GM12878 (cell line): ENCODE measurements around the gene GAREM1. TPM values are rescaled to one million over a fixed set of nuclear protein-coding genes. Genes with fewer than 3 reads are reported as not detected.

Experiments used
- ATAC-seq: fragments of 200-7000 bp; cut with Tn5 transposase; 3 replicates; pipeline ENCODE4 v1.9.1; 2020; ENCODE audit warnings: mild to moderate bottlenecking, moderate library complexity
- BruUV-seq: library from RNA; stranded (reverse); fragments of 400-500 nt; replicated peaks from 2 replicates; lab custom pipeline; 2021; lab: Mats Ljungman, UMichigan
- CTCF ChIA-PET: fragments of 300-600 bp; sonication (Branson Sonifier 250); formaldehyde crosslinking; extraction: SDS; loops from one replicate; lab custom pipeline; 2021; ENCODE audit warnings: inconsistent platforms; lab: Yijun Ruan, JAX
- POLR2A ChIA-PET: fragments of 350-600 bp; formaldehyde crosslinking; extraction: SDS; loops from one replicate; lab custom pipeline; 2021; ENCODE audit warnings: inconsistent platforms; lab: Charles Lee
- RAD21 ChIA-PET: fragments of 300-600 bp; sonication (Branson Sonifier 250); formaldehyde crosslinking; loops from one replicate; lab custom pipeline; 2023; ENCODE audit warnings: antibody characterized with exemption; ENCODE audit not compliant: unreplicated experiment; lab: Charles Lee
- SMC1A ChIA-PET: fragments of 300-600 bp; sonication (Branson Sonifier 250); formaldehyde crosslinking; loops from one replicate; lab custom pipeline; 2023; ENCODE audit not compliant: unreplicated experiment, uncharacterized antibody; lab: Charles Lee
- DNase-seq: peaks from one replicate; pipeline ENCODE4 v3.0.0-alpha.2; 2011; ENCODE audit warnings: low read depth, low spot score
- FAIRE-seq: peaks from 3 replicates; lab custom pipeline; 2011; peaks lifted over from hg19 to GRCh38; lab: Jason Lieb, UNC
- H2AFZ ChIP-seq: 2 replicates; pipeline ENCODE4 v1.6.0; 2011; ENCODE audit warnings: low read depth, low read length, control low read depth; ENCODE audit not compliant: control insufficient read depth
- H3K27ac ChIP-seq: 2 replicates; pipeline ENCODE4 v1.5.1; 2011; ENCODE audit warnings: control low read depth; ENCODE audit not compliant: control insufficient read depth, insufficient read depth
- H3K27me3 ChIP-seq, 2 experiments: replicated peaks in 1 of 2; 2 replicates each; pipeline versions ENCODE4 v1.6.0 to v1.6.1; 2011; ENCODE audit warnings: low read length in 1 of 2; ENCODE audit not compliant: control insufficient read depth in 2 of 2, insufficient read depth in 2 of 2
- H3K36me3 ChIP-seq, 2 experiments: 2 replicates each; pipeline ENCODE4 v1.5.1; 2011; ENCODE audit warnings: low read length in 1 of 2; ENCODE audit not compliant: control insufficient read depth in 2 of 2, insufficient read depth in 2 of 2
- H3K4me1 ChIP-seq: 2 replicates; pipeline ENCODE4 v1.6.1; 2011; ENCODE audit warnings: mild to moderate bottlenecking, low read length, moderate library complexity, mixed read lengths; ENCODE audit not compliant: control insufficient read depth, insufficient read depth
- H3K4me2 ChIP-seq: 2 replicates; pipeline ENCODE4 v1.6.0; 2011; ENCODE audit warnings: control low read depth; ENCODE audit not compliant: control insufficient read depth, insufficient read depth
- H3K4me3 ChIP-seq: fragments of 200-600 bp; sonication (generic); 2 replicates; pipeline ENCODE4 v1.5.1; 2016
- H3K79me2 ChIP-seq: 2 replicates; pipeline ENCODE4 v1.6.0; 2011; ENCODE audit warnings: low read length; ENCODE audit not compliant: control insufficient read depth, insufficient read depth
- H3K9ac ChIP-seq: 2 replicates; pipeline ENCODE4 v1.8.0; 2011; ENCODE audit warnings: low read length, control low read depth, mixed read lengths; ENCODE audit not compliant: control insufficient read depth, insufficient read depth
- H3K9me3 ChIP-seq: replicated peaks from 3 replicates; pipeline ENCODE4 v1.5.1; 2011; ENCODE audit warnings: mild to moderate bottlenecking, low read length; ENCODE audit not compliant: control insufficient read depth, insufficient read depth
- H4K20me1 ChIP-seq: 2 replicates; pipeline ENCODE4 v1.6.0; 2011; ENCODE audit not compliant: control insufficient read depth, insufficient read depth
- ATF3 ChIP-seq: IDR thresholded peaks from 2 replicates; pipeline ENCODE4 v1.6.1; 2011; ENCODE audit warnings: low read depth, mild to moderate bottlenecking, low read length, moderate library complexity, borderline replicate concordance; ENCODE audit errors: extremely low read depth
- BHLHE40 ChIP-seq, 2 experiments: fragments of 450-650 bp in 1 of 2; IDR thresholded peaks; 2 replicates each; pipeline ENCODE4 v1.6.1; 2011 to 2017; ENCODE audit warnings: low read depth in 2 of 2, borderline replicate concordance in 1 of 2, improper control_type of control experiment in 1 of 2, low read length in 1 of 2, mild to moderate bottlenecking in 1 of 2
- CREB1 ChIP-seq: IDR thresholded peaks from 2 replicates; pipeline ENCODE4 v1.6.1; 2012; ENCODE audit warnings: low read depth, mild to moderate bottlenecking, inconsistent platforms
- CREM ChIP-seq: IDR thresholded peaks from 2 replicates; pipeline ENCODE4 v1.6.1; 2014; ENCODE audit warnings: antibody characterized with exemption, low read depth
- FOXM1 ChIP-seq: IDR thresholded peaks from 2 replicates; pipeline ENCODE4 v1.6.1; 2012; ENCODE audit warnings: low read depth, mild to moderate bottlenecking, inconsistent platforms, low read length, moderate library complexity
- RCOR1 ChIP-seq: conservative IDR thresholded peaks from 2 replicates; pipeline ENCODE4 v1.6.1; 2012; ENCODE audit warnings: low read depth, low read length, improper control_type of control experiment
- TBL1XR1 ChIP-seq: IDR thresholded peaks from 2 replicates; pipeline ENCODE4 v1.6.1; 2012; ENCODE audit warnings: low read depth, low read length, improper control_type of control experiment
- ZBTB33 ChIP-seq: fragments of 450-650 bp; IDR thresholded peaks from 2 replicates; pipeline ENCODE4 v1.6.1; 2017; ENCODE audit warnings: mild to moderate bottlenecking
- ZBTB40 ChIP-seq: fragments of 450-650 bp; IDR thresholded peaks from 2 replicates; pipeline ENCODE4 v1.6.1; 2016; ENCODE audit warnings: mild to moderate bottlenecking, moderate library complexity, borderline replicate concordance
- ZNF592 ChIP-seq: fragments of 450-650 bp; IDR thresholded peaks from 2 replicates; pipeline ENCODE4 v1.6.1; 2017; ENCODE audit warnings: mild to moderate bottlenecking, moderate library complexity
- ZZZ3 ChIP-seq: IDR thresholded peaks from 2 replicates; pipeline ENCODE4 v1.6.1; 2011; ENCODE audit warnings: low read depth; ENCODE audit not compliant: control insufficient read depth, insufficient read length
- WGBS: methylation state at CpG from one replicate; pipeline ENCODE4 v1.1.6; 2016; ENCODE audit warnings: low lambda C conversion rate; ENCODE audit not compliant: insufficient replicate concordance, insufficient coverage; ENCODE audit errors: missing lambda C conversion rate; 5-methylcytosine and 5-hydroxymethylcytosine counted together
- in situ Hi-C: fragments of 300-500 bp; cut with MboI; formaldehyde crosslinking; loops from 9 replicates; pipeline ENCODE4 v1.14.3; 2018; ENCODE audit warnings: mixed read lengths
- intact Hi-C: fragments of 100-400 bp; cut with micrococcal nuclease; formaldehyde crosslinking; loops from one replicate; pipeline ENCODE4 v1.14.2; 2022; ENCODE audit not compliant: unreplicated experiment
- polyA plus RNA-seq, 11 experiments: library from polyadenylated mRNA; depleted of rRNA in 4 of 11; unstranded in 6 of 11; stranded (reverse) in 5 of 11; fragments of >200 nt; fragmentation: Nextera tagmentation in 4 of 11; fragmentation: Illumina TruSeq in 1 of 11; extraction: Ambion mirVana in 4 of 11; extraction: Trizol in 1 of 11; gene quantifications; 1 replicate in 1 of 11; 2 replicates in 10 of 11; pipeline versions ENCODE4 v1.2.1 to v1.2.3, GENCODE V29; 2011 to 2016; ENCODE audit warnings: inconsistent platforms in 2 of 11, missing spikeins in 2 of 11, low read depth in 1 of 11
- total RNA-seq, 4 experiments: library from RNA; depleted of rRNA in 3 of 4; stranded (reverse); fragments of >200 nt in 3 of 4; fragmentation: Illumina TruSeq in 1 of 4; extraction: Trizol in 1 of 4; gene quantifications; 2 replicates each; pipeline versions ENCODE4 v1.2.1 to v1.2.3, GENCODE V29; 2013 to 2021

GAREM1 gene
- total and polyA plus RNA-seq, 10 of the 15 experiments (the other 5 are each of a cell fraction or from before 2014, with no cell fraction given), result 0.05 to 0.29 (median 0.05) TPM; not detected in 7

DNA sequence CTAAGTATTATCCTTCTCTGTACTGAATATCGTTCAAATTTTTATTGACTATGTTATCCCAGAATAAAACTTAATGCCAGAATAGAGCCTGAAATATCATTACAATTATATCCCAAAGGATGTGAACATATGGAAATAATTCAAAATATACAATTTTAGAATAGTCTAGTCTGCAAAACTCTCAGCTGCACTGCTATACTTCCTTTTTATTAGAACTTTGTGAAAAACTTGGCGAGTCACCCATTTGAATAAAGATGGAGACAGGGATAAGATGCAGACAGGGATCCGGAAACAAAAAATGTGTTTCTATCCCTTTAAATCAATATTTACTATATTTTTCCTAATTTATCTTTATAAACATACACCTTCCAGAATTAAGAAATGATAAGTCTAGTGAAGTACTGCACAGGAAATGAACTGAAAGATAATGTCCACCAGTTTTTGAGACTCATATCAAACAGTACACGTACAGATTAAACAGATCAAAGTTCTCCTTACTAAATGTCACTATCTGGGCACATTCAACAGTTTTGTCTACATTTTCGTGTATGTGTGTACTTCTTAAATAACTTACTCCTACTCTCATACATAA lies 173.0 kb downstream of the GAREM1 start (continued):
- TF ChIP-seq ZNF592, result no peak

GRCh38 chr18:32296851-32297250 lies 173.8 kb downstream of the GAREM1 start:
- no peaks in the 10 kb centered on the region for H3K27me3 ChIP-seq
- BruUV-seq, result no TSS peak
- no peak overlapping the region for H3K4me3 ChIP-seq
- ChIA-PET POLR2A (no interaction called here), SMC1A (no interaction called here), RAD21 (no interaction called here), CTCF (interaction anchor here (0.8 kb wide), 1 partner anchor 25 kb away, joined by 6 read pairs; no protein-coding TSS in a partner anchor)
- ATAC-seq, result no peak
- no peak overlapping the region for H2AFZ ChIP-seq
- no peak overlapping the region for H3K4me2 ChIP-seq
- no peak overlapping the region for H3K9ac ChIP-seq
- H3K36me3 ChIP-seq, result no peaks in the 10 kb centered on the region
- no peaks in the 10 kb centered on the region for H3K79me2 ChIP-seq
- WGBS, result 0% methylated on average over 2 of the region's 2 CpGs
- no peaks in the 10 kb centered on the region for H3K4me1 ChIP-seq
- H3K9me3 ChIP-seq, result no peaks in the 10 kb centered on the region
- no peak overlapping the region for H3K27ac ChIP-seq
- intact Hi-C loops, result no loop called here
- no peaks in the 10 kb centered on the region for H4K20me1 ChIP-seq
- FAIRE-seq, result no peak
- in situ Hi-C loops, result no loop called here
- DNase-seq, result no peak
- TF ChIP-seq CREB1, result no peak
- TF ChIP-seq TBL1XR1, result no peak
- TF ChIP-seq FOXM1, result no peak
- TF ChIP-seq ZBTB40, result no peak
- TF ChIP-seq RCOR1, result no peak
- no peak for TF ChIP-seq CREM
- TF ChIP-seq ZBTB33, result no peak
- TF ChIP-seq BHLHE40 (IDR thresholded peaks at IDR 0.05; ENCODE audit: borderline replicate concordance in 1 of 2, low read depth in 2 of 2, low read length in 1 of 2), result no peak
- no peak for TF ChIP-seq ATF3
- TF ChIP-seq ZZZ3, result no peak
